ENCODE data around the gene CPLX4.
"Not testable (repeated sequence)": the region's sequence is repeated elsewhere in the genome, so short reads cannot be mapped to it uniquely, and the experiment has no call there.

CPLX4 gene

DNA sequence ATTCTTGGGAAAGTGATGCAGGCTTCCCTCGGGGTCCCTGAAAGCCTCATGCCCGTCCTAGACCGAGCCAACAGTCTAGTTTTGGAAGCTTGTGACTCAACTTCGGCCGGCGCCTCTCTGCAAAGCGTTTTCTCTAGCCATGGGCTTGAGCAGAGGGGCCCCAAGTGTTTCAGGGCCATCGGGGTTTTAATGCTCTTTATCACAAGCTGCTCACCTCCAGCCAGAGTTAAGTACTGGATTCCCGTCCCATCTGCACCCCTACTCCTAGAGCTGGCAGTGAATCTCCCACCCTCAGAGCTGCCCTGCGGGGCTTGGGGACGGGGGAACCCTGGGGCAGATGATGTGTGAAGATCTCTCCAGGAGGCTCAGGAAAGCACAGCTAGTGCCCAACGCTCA is 52.5 kb downstream of the CPLX4 start:
- no peak overlapping the region for H3K9ac ChIP-seq (ENCODE audit: low read depth in 1 of 2, low read length in 2 of 2)
- H3K4me3 ChIP-seq (ENCODE audit: low read length in 2 of 2) = no peak overlapping the region
- no peaks in the 10 kb centered on the region for H3K9me3 ChIP-seq (ENCODE audit: control insufficient read depth in 2 of 2, low read length in 2 of 2)
- no peaks in the 10 kb centered on the region for H3K36me3 ChIP-seq (ENCODE audit: control insufficient read depth in 2 of 2, insufficient read depth in 2 of 2, low read length in 2 of 2)
- H3K27ac ChIP-seq (ENCODE audit: low read depth in 2 of 2, low read length in 2 of 2) = no peak overlapping the region
- H3K27me3 ChIP-seq (ENCODE audit: control insufficient read depth in 2 of 2, insufficient read depth in 2 of 2, low read length in 2 of 2) = peaks cover 61 to 63% of the 10 kb centered on the region in 2 donors
- H3K4me1 ChIP-seq (ENCODE audit: control insufficient read depth in 2 of 2, insufficient read depth in 2 of 2, low read length in 2 of 2) = no peaks in the 10 kb centered on the region

DNA sequence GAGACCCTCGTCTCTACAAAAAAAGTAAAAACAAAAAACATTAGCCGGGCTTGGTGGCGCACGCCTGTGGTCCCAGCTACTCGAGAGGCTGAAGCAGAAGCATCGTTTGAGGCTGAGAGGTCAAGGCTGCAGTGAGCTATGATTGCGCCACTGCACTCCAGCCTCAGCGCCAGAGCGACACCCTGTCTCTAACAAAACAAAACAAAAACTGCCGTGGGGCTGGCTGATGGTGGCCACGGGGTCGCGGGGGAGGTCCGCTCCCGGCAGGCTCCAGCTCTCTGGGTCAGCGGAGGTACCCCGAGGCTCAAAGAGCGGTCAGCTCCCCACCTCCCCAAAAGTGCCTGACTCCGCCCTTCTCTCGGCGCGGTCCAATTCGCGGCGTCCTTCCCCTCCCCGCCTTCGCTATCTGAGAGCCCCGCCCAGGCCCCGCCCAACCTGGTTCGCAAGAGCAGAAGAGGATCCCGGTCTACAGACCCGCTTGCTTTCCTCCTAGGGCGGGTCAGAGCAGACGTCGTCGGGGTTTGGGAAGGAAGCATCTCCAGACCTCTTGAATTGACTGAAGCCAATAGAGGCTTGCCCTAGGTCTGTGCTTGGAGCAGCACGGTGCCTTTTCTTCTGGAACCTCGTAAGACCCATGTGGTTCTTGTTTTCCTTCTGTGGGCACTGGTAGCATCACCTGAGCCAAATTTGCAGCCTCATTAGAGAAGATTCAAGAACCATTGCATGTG is 53.0 kb downstream of the CPLX4 start:
- Histone ChIP-seq H3K27me3 (ENCODE audit: control insufficient read depth in 2 of 2, insufficient read depth in 2 of 2, low read length in 2 of 2) (peaks cover 55 to 58% of the 10 kb centered on the region in 2 donors), H3K4me1 (ENCODE audit: control insufficient read depth in 2 of 2, insufficient read depth in 2 of 2, low read length in 2 of 2) (no peaks in the 10 kb centered on the region), H3K9ac (ENCODE audit: low read depth in 1 of 2, low read length in 2 of 2) (no peak overlapping the region), H3K4me3 (ENCODE audit: low read length in 2 of 2) (peak overlapping the region in 1 of 2 donors; percentile 26), H3K9me3 (ENCODE audit: control insufficient read depth in 2 of 2, low read length in 2 of 2) (no peaks in the 10 kb centered on the region), H3K36me3 (ENCODE audit: control insufficient read depth in 2 of 2, insufficient read depth in 2 of 2, low read length in 2 of 2) (no peaks in the 10 kb centered on the region), H3K27ac (ENCODE audit: low read depth in 2 of 2, low read length in 2 of 2) (no peak overlapping the region)

DNA sequence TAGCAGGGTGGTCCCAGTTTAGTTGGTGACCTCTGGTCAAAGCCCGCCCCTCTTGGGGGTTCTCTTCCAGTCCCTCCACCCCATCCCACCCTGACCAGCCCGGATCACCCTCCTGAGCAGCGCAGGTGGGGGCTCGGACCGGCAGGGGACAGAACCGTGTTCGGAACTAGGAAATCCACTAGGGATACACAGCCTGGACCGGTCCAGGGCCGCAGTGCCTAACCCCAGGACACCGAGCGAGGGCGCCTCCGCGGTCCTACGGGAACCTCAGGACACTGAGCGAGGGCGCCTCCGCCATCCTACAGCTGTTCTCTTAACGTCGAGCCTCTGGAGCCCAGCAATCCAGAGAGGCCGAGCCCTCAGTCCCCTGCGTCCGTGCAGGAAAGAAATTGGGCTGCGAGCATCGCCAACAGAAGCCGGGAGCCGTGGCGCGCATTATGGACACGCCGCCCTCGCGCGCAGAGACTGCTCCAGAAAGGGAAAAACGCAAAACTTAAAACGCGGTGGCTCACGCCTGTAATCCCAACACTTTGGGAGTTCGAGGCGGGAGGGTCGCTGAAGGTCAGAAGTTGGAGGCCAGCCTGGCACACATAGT is 53.7 kb downstream of the CPLX4 start:
- no peak overlapping the region for H3K9ac ChIP-seq (ENCODE audit: low read depth in 1 of 2, low read length in 2 of 2)
- H3K27ac ChIP-seq (ENCODE audit: low read depth in 2 of 2, low read length in 2 of 2) = no peak overlapping the region
- no peaks in the 10 kb centered on the region for H3K9me3 ChIP-seq (ENCODE audit: control insufficient read depth in 2 of 2, low read length in 2 of 2)
- no peaks in the 10 kb centered on the region for H3K36me3 ChIP-seq (ENCODE audit: control insufficient read depth in 2 of 2, insufficient read depth in 2 of 2, low read length in 2 of 2)
- peaks cover 49 to 51% of the 10 kb centered on the region in 2 donors for H3K27me3 ChIP-seq (ENCODE audit: control insufficient read depth in 2 of 2, insufficient read depth in 2 of 2, low read length in 2 of 2)
- H3K4me1 ChIP-seq (ENCODE audit: control insufficient read depth in 2 of 2, insufficient read depth in 2 of 2, low read length in 2 of 2) = no peaks in the 10 kb centered on the region
- no peak overlapping the region for H3K4me3 ChIP-seq (ENCODE audit: low read length in 2 of 2)

DNA sequence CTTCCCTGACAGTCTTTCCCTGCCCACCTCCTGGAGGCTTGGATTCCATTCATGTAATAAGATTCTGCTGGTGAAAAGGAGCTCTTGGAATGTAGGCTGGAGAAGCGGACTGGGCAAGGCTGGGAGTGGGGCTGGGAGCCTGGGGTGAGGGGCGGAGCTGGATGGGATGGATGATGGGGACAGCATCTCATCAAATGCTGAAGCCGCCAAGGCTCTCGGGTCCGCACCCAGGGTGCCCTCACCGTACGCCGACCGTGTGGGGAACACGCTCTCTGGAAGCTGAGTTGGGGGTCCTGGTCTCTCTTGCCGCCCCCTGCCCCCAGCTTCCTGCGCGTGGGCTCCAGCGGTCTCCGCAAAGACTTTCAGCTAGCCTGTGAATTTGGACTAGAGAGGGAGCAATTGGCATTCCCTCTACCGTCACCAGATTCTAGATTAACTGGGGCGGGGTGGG is 54.3 kb downstream of the CPLX4 start:
- Histone ChIP-seq H3K4me1 (ENCODE audit: control insufficient read depth in 2 of 2, insufficient read depth in 2 of 2, low read length in 2 of 2) (no peaks in the 10 kb centered on the region), H3K9ac (ENCODE audit: low read depth in 1 of 2, low read length in 2 of 2) (no peak overlapping the region), H3K27me3 (ENCODE audit: control insufficient read depth in 2 of 2, insufficient read depth in 2 of 2, low read length in 2 of 2) (peaks cover 44 to 46% of the 10 kb centered on the region in 2 donors), H3K27ac (ENCODE audit: low read depth in 2 of 2, low read length in 2 of 2) (no peak overlapping the region), H3K36me3 (ENCODE audit: control insufficient read depth in 2 of 2, insufficient read depth in 2 of 2, low read length in 2 of 2) (no peaks in the 10 kb centered on the region), H3K9me3 (ENCODE audit: control insufficient read depth in 2 of 2, low read length in 2 of 2) (no peaks in the 10 kb centered on the region), H3K4me3 (ENCODE audit: low read length in 2 of 2) (no peak overlapping the region)

DNA sequence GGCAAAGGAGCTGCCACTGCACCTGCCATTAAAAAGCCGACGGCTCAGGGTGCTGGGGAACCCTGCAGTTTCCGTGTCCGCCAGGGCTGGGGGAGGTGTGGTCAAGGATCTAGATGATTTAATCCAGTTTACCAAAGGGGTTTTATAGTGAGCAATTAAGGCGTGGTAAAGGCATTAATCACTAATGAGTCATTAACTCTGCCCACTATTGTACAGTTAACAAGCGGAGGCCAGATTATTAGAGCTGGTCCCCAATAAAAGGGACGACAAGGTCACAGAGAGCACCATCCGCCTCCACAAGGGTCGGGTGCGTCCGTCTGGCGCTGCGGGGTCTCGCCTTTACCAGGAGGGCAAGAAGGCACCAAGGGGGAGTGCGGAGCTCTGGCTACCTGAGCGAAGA is 54.8 kb downstream of the CPLX4 start:
- Histone ChIP-seq H3K9ac (ENCODE audit: low read depth in 1 of 2, low read length in 2 of 2) (no peak overlapping the region), H3K27me3 (ENCODE audit: control insufficient read depth in 2 of 2, insufficient read depth in 2 of 2, low read length in 2 of 2) (peaks cover 41 to 44% of the 10 kb centered on the region in 2 donors), H3K36me3 (ENCODE audit: control insufficient read depth in 2 of 2, insufficient read depth in 2 of 2, low read length in 2 of 2) (no peaks in the 10 kb centered on the region)

DNA sequence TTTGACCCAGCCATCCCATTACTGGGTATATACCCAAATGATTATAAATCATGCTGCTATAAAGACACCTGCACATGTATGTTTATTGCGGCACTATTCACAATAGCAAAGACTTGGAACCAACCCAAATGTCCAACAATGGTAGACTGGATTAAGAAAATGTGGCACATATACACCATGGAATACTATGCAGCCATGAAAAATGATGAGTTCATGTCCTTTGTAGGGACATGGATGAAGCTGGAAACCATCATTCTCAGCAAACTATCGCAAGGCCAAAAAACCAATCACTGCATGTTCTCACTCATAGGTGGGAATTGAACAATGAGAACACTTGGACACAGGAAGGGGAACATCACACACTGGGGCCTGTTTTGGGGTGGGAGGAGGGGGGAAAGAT is 56.2 kb downstream of the CPLX4 start:
- not testable (repeated sequence) for H3K9ac ChIP-seq (ENCODE audit: low read depth in 1 of 2, low read length in 2 of 2); H3K27ac ChIP-seq (ENCODE audit: low read depth in 2 of 2, low read length in 2 of 2); H3K4me1 ChIP-seq (ENCODE audit: control insufficient read depth in 2 of 2, insufficient read depth in 2 of 2, low read length in 2 of 2); H3K9me3 ChIP-seq (ENCODE audit: control insufficient read depth in 2 of 2, low read length in 2 of 2); H3K4me3 ChIP-seq (ENCODE audit: low read length in 2 of 2); H3K36me3 ChIP-seq (ENCODE audit: control insufficient read depth in 2 of 2, insufficient read depth in 2 of 2, low read length in 2 of 2)
- H3K27me3 ChIP-seq (ENCODE audit: control insufficient read depth in 2 of 2, insufficient read depth in 2 of 2, low read length in 2 of 2) = peaks cover 28 to 31% of the 10 kb centered on the region in 2 donors

More for the DNA sequence above, 54.8 kb downstream of the CPLX4 start:
- no peak overlapping the region for H3K4me3 ChIP-seq (ENCODE audit: low read length in 2 of 2)
- no peaks in the 10 kb centered on the region for H3K9me3 ChIP-seq (ENCODE audit: control insufficient read depth in 2 of 2, low read length in 2 of 2)
- H3K4me1 ChIP-seq (ENCODE audit: control insufficient read depth in 2 of 2, insufficient read depth in 2 of 2, low read length in 2 of 2) = no peaks in the 10 kb centered on the region
- H3K27ac ChIP-seq (ENCODE audit: low read depth in 2 of 2, low read length in 2 of 2) = no peak overlapping the region

DNA sequence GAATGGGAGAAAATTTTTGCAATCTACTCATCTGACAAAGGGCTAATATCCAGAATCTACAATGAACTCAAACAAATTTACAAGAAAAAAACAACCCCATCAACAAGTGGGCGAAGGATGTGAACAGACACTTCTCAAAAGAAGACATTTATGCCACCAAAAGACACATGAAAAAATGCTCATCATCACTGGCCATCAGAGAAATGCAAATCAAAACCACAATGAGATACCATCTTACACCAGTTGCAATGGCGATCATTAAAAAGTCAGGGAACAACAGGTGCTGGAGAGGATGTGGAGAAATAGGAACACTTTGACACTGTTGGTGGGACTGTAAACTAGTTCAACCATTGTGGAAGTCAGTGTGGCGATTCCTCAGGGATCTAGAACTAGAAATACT is 56.6 kb downstream of the CPLX4 start:
- not testable (repeated sequence) for H3K27ac ChIP-seq (ENCODE audit: low read depth in 2 of 2, low read length in 2 of 2); H3K9me3 ChIP-seq (ENCODE audit: control insufficient read depth in 2 of 2, low read length in 2 of 2); H3K4me3 ChIP-seq (ENCODE audit: low read length in 2 of 2); H3K4me1 ChIP-seq (ENCODE audit: control insufficient read depth in 2 of 2, insufficient read depth in 2 of 2, low read length in 2 of 2); H3K36me3 ChIP-seq (ENCODE audit: control insufficient read depth in 2 of 2, insufficient read depth in 2 of 2, low read length in 2 of 2); H3K9ac ChIP-seq (ENCODE audit: low read depth in 1 of 2, low read length in 2 of 2)
- peaks cover 25 to 27% of the 10 kb centered on the region in 2 donors for H3K27me3 ChIP-seq (ENCODE audit: control insufficient read depth in 2 of 2, insufficient read depth in 2 of 2, low read length in 2 of 2)

DNA sequence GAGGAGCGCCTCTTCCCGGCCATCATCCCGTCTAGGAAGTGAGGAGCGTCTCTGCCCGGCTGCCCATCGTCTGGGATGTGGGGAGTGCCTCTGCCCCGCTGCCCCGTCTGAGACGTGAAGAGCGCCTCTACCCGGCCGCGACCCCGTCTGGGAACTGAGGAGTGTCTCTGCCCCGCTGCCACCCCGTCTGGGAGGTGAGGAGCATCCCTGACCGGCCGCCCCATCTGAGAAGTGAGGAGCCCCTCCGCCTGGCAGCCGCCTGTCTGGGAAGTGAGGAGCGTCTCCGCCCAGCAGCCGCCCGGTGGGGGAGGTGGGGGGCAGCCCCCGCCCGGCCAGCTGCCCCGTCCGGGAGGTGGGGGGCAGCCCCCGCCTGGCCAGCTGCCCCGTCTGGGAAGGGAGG is 63.0 kb downstream of the CPLX4 start:
- H3K27ac ChIP-seq (ENCODE audit: low read depth in 2 of 2, low read length in 2 of 2); H3K9ac ChIP-seq (ENCODE audit: low read depth in 1 of 2, low read length in 2 of 2); H3K9me3 ChIP-seq (ENCODE audit: control insufficient read depth in 2 of 2, low read length in 2 of 2); H3K27me3 ChIP-seq (ENCODE audit: control insufficient read depth in 2 of 2, insufficient read depth in 2 of 2, low read length in 2 of 2); H3K4me1 ChIP-seq (ENCODE audit: control insufficient read depth in 2 of 2, insufficient read depth in 2 of 2, low read length in 2 of 2); H3K4me3 ChIP-seq (ENCODE audit: low read length in 2 of 2); H3K36me3 ChIP-seq (ENCODE audit: control insufficient read depth in 2 of 2, insufficient read depth in 2 of 2, low read length in 2 of 2): not testable (repeated sequence)

DNA sequence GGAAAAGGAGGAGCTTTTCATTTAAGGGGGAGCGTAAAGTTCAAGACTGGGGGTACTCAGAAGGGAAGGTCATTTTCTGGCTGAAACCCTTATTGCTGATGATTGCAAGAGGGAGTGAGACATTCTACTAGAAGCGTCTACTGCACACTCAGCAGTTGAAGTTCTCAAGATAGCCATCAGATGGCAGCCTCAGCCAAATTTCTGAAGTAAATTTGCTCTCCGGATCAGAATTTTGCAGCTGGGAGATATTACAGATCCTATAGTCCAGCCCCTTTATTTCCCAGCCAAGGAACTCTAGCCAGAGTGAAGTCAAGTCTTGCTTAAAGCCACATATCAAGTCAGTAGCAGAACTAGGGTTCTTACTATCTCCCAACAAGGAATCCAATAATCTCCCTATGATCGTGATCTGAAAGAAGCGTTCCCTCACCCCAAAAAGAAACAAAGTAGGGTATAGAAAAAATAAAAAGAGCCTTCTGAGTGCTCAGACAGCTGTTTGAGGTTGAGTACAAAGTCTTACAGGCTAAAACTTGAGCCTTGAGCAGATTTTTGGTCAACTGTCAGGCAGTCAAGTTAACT is 69.2 kb downstream of the CPLX4 start:
- Histone ChIP-seq H3K9ac (ENCODE audit: low read depth in 1 of 2, low read length in 2 of 2) (no peak overlapping the region), H3K27ac (ENCODE audit: low read depth in 2 of 2, low read length in 2 of 2) (no peak overlapping the region), H3K36me3 (ENCODE audit: control insufficient read depth in 2 of 2, insufficient read depth in 2 of 2, low read length in 2 of 2) (no peaks in the 10 kb centered on the region), H3K4me1 (ENCODE audit: control insufficient read depth in 2 of 2, insufficient read depth in 2 of 2, low read length in 2 of 2) (no peaks in the 10 kb centered on the region), H3K4me3 (ENCODE audit: low read length in 2 of 2) (no peak overlapping the region), H3K27me3 (ENCODE audit: control insufficient read depth in 2 of 2, insufficient read depth in 2 of 2, low read length in 2 of 2) (no peaks in the 10 kb centered on the region), H3K9me3 (ENCODE audit: control insufficient read depth in 2 of 2, low read length in 2 of 2) (no peaks in the 10 kb centered on the region)

DNA sequence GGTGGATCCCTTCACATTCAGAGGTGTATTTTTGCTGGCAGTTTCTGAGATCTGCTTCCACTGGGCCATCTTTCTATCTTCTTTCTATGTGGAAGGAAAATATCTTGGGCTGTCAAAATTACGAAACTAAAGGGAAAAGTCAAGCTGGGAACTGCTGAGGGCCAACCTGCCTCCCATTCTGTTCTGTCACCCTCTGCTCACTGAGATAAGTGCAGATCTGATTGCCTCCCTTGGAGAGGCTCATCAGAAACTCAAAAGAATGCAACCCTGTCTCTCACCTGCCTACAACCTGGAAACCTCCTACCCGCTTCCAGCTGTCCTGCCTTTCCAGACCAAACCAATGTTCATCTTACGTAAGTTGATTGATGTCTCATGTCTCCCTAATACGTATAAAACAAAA is 71.7 kb downstream of the CPLX4 start:
- Histone ChIP-seq H3K27me3 (ENCODE audit: control insufficient read depth in 2 of 2, insufficient read depth in 2 of 2, low read length in 2 of 2) (no peaks in the 10 kb centered on the region), H3K27ac (ENCODE audit: low read depth in 2 of 2, low read length in 2 of 2) (no peak overlapping the region), H3K4me3 (ENCODE audit: low read length in 2 of 2) (no peak overlapping the region)

More for the DNA sequence above, 71.7 kb downstream of the CPLX4 start:
- Histone ChIP-seq H3K9ac (ENCODE audit: low read depth in 1 of 2, low read length in 2 of 2) (no peak overlapping the region), H3K9me3 (ENCODE audit: control insufficient read depth in 2 of 2, low read length in 2 of 2) (no peaks in the 10 kb centered on the region), H3K36me3 (ENCODE audit: control insufficient read depth in 2 of 2, insufficient read depth in 2 of 2, low read length in 2 of 2) (no peaks in the 10 kb centered on the region), H3K4me1 (ENCODE audit: control insufficient read depth in 2 of 2, insufficient read depth in 2 of 2, low read length in 2 of 2) (no peaks in the 10 kb centered on the region)

Data from mucosa of rectum (tissue), 2 donors.